ENCODE data around the gene COA3. TPM values are rescaled to one million over a fixed set of nuclear protein-coding genes. Genes with fewer than 3 reads are reported as not detected.

The COA3 gene
- total RNA-seq, 1 donor from 2014 or later, result 48.7 TPM

GRCh38 chr17:42819939-42820535 lies 21.5 kb upstream of the COA3 start:
- DNase-seq (ENCODE audit: extremely low read depth, low read depth, low spot score), result no peak

- DNase-seq (ENCODE audit: extremely low read depth, low read depth, low spot score), result no peak
Measured at GRCh38 chr17:42818379-42818778, 19.9 kb upstream of the COA3 start.

- DNase-seq (ENCODE audit: extremely low read depth, low read depth, low spot score), result no peak
Measured at GRCh38 chr17:42817866-42818265, 19.4 kb upstream of the COA3 start.

GRCh38 chr17:42814633-42815399 lies 16.3 kb upstream of the COA3 start:
- DNase-seq (ENCODE audit: extremely low read depth, low read depth, low spot score), result peak; percentile 77

GRCh38 chr17:42809250-42809649 lies 10.7 kb upstream of the COA3 start:
- DNase-seq (ENCODE audit: extremely low read depth, low read depth, low spot score), result no peak

GRCh38 chr17:42806249-42806648 lies 7.7 kb upstream of the COA3 start:
- no peak for DNase-seq (ENCODE audit: extremely low read depth, low read depth, low spot score)

- no peak for DNase-seq (ENCODE audit: extremely low read depth, low read depth, low spot score)
Measured at GRCh38 chr17:42804918-42805367, 6.4 kb upstream of the COA3 start.

GRCh38 chr17:42803074-42803883 lies 4.8 kb upstream of the COA3 start:
- DNase-seq (ENCODE audit: extremely low read depth, low read depth, low spot score), result no peak

GRCh38 chr17:42798011-42798382 lies 507 bp downstream of the COA3 start:
- DNase-seq (ENCODE audit: extremely low read depth, low read depth, low spot score), result no peak

GRCh38 chr17:42797067-42798007 lies 1.2 kb downstream of the COA3 start:
- DNase-seq (ENCODE audit: extremely low read depth, low read depth, low spot score), result no peak

GRCh38 chr17:42796066-42796758 lies 2.3 kb downstream of the COA3 start:
- no peak for DNase-seq (ENCODE audit: extremely low read depth, low read depth, low spot score)

- DNase-seq (ENCODE audit: extremely low read depth, low read depth, low spot score), result no peak
Measured at GRCh38 chr17:42795465-42795864, 3.0 kb downstream of the COA3 start.

GRCh38 chr17:42795061-42795460 lies 3.4 kb downstream of the COA3 start:
- no peak for DNase-seq (ENCODE audit: extremely low read depth, low read depth, low spot score)

- no peak for DNase-seq (ENCODE audit: extremely low read depth, low read depth, low spot score)
Measured at GRCh38 chr17:42792545-42792944, 6.0 kb downstream of the COA3 start.

GRCh38 chr17:42791948-42792347 lies 6.6 kb downstream of the COA3 start:
- DNase-seq (ENCODE audit: extremely low read depth, low read depth, low spot score), result no peak

- no peak for DNase-seq (ENCODE audit: extremely low read depth, low read depth, low spot score)
Measured at GRCh38 chr17:42787266-42787665, 11.2 kb downstream of the COA3 start.

- DNase-seq (ENCODE audit: extremely low read depth, low read depth, low spot score), result no peak
Measured at GRCh38 chr17:42784811-42785592, 13.5 kb downstream of the COA3 start.

GRCh38 chr17:42784409-42784808 lies 14.1 kb downstream of the COA3 start:
- DNase-seq (ENCODE audit: extremely low read depth, low read depth, low spot score), result no peak

- DNase-seq (ENCODE audit: extremely low read depth, low read depth, low spot score), result no peak
Measured at GRCh38 chr17:42783791-42784138, 14.7 kb downstream of the COA3 start.
